ENCODE data around the gene TCHHL1.

TCHHL1 gene

DNA sequence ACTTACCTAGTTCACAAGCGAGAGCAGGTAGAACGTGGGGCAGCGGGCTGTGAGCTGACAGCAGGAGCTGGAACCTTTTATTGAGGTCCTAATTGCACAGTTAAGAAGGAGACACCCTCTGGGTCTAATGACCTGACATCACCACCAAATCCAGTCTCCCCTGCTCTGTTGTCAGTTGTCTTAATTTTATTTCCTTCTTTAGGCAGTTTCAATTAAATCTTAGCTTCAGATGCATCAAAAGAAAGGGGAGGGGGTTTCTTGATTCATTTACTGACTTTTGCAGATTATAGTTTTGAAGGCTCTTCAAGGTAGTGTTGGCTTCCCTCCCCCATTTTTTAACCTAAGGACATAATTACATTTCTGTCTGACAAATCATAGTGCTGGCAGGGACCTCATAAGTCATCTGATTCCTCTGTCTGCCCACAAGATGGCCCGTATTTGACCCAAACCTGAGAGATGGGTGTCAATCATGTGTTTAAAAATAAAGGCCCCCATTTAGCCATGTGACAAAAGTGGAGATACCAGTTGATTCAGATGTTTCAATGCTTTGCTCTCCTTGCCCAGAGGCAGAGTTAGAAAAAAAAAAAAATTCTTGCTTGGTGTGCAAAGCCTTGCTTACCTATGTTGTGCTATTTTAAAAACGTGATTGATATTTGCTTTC is at the start of gene TCHHL1:
TCHHL1 (minus strand) TSS at position 51 of the 661 bp plus-strand sequence. CDS start 921 bp downstream, outside the sequence.
- H3K9me3 ChIP-seq (ENCODE audit: control insufficient read depth in 1 of 2, low read length in 2 of 2): peaks cover 6 to 8% of the 10 kb centered on the region in 2 donors
- no peak within 1 kb of the TSS for H3K27ac ChIP-seq (ENCODE audit: low read length)
- no peaks in the 10 kb centered on the region for H3K27me3 ChIP-seq (ENCODE audit: low read depth, low read length)
- no peak within 1 kb of the TSS for H3K4me3 ChIP-seq (ENCODE audit: low read depth in 1 of 2, low read length in 2 of 2)
- H3K36me3 ChIP-seq (ENCODE audit: control insufficient read depth in 1 of 2, insufficient read depth in 2 of 2, low read length in 2 of 2): no peaks in the 10 kb centered on the region
- H3K4me1 ChIP-seq (ENCODE audit: control insufficient read depth in 1 of 2, insufficient read depth in 2 of 2, low read length in 2 of 2): no peaks in the 10 kb centered on the region

DNA sequence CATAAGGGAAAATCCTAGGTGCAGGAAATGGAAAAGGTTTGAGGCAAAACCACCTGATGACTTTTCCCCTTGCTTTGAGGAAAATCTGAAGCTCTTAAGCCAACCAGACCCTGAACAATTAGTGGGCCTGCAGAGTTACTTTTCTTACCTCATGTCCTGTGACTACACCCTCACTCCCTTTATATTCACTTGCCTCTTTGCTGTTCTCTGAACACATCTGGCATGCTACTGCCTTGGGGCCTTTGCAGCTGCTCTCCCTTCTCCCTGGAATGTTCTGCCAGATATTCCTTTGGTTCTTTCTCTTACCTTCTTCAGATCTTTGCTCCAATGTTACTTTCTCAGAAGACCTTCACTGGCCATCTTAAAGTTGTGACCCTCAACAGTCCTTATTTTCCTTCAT is 48.4 kb upstream of the TCHHL1 start:
- no peaks in the 10 kb centered on the region for H3K4me1 ChIP-seq (ENCODE audit: control insufficient read depth in 1 of 2, insufficient read depth in 2 of 2, low read length in 2 of 2)
- no peak overlapping the region for H3K4me3 ChIP-seq (ENCODE audit: low read depth in 1 of 2, low read length in 2 of 2)
- peaks cover 0 to 4% of the 10 kb centered on the region in 2 donors for H3K9me3 ChIP-seq (ENCODE audit: control insufficient read depth in 1 of 2, low read length in 2 of 2)
- H3K27ac ChIP-seq (ENCODE audit: low read length): no peak overlapping the region
- no peaks in the 10 kb centered on the region for H3K36me3 ChIP-seq (ENCODE audit: control insufficient read depth in 1 of 2, insufficient read depth in 2 of 2, low read length in 2 of 2)
- H3K27me3 ChIP-seq (ENCODE audit: low read depth, low read length): no peaks in the 10 kb centered on the region

DNA sequence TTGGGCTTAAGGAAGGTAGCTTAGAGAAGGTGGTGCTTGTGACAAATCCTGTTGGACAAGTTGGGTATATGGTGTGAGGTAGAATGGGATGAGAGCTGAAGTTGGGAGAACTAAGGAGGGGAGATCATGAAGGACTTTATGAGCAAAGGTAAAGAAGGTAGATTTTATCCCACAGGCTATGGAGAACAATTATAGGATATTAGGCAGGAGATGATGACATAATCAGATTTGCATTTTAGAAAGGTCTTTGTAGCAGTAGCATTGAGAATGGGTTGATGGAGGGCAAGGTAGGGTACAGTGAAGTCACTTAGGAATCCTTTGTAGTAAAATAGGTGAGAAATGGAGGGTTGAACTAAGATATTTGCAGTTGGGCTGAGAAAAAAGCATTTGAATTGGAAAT is 41.3 kb upstream of the TCHHL1 start:
- no peaks in the 10 kb centered on the region for H3K36me3 ChIP-seq (ENCODE audit: control insufficient read depth in 1 of 2, insufficient read depth in 2 of 2, low read length in 2 of 2)
- peaks cover 0 to 9% of the 10 kb centered on the region in 2 donors for H3K9me3 ChIP-seq (ENCODE audit: control insufficient read depth in 1 of 2, low read length in 2 of 2)
- no peaks in the 10 kb centered on the region for H3K27me3 ChIP-seq (ENCODE audit: low read depth, low read length)
- no peak overlapping the region for H3K27ac ChIP-seq (ENCODE audit: low read length)
- no peaks in the 10 kb centered on the region for H3K4me1 ChIP-seq (ENCODE audit: control insufficient read depth in 1 of 2, insufficient read depth in 2 of 2, low read length in 2 of 2)
- H3K4me3 ChIP-seq (ENCODE audit: low read depth in 1 of 2, low read length in 2 of 2): no peak overlapping the region

DNA sequence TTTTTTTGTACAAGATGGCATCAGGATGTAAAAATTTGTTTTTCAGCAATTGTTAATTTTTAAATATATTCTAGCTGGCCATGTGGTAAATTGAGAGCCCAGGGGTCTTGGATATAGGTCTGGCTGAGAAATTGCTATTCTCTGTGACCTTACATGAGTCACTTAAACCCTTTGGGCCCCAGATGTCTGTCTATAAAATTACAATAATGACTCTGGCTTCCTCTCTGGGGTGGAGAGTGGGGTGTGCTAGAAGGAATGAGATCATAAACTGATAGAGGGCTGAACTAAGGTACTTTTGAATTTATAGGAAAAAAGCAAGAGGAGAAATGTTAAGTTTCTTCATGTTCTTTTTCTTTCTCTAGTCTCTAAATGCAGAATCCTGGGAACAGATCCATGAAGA is 38.8 kb upstream of the TCHHL1 start:
- no peak overlapping the region for H3K27ac ChIP-seq (ENCODE audit: low read length)
- no peak overlapping the region for H3K4me3 ChIP-seq (ENCODE audit: low read depth in 1 of 2, low read length in 2 of 2)
- H3K4me1 ChIP-seq (ENCODE audit: control insufficient read depth in 1 of 2, insufficient read depth in 2 of 2, low read length in 2 of 2): no peaks in the 10 kb centered on the region
- H3K9me3 ChIP-seq (ENCODE audit: control insufficient read depth in 1 of 2, low read length in 2 of 2): peaks cover 0 to 9% of the 10 kb centered on the region in 2 donors
- no peaks in the 10 kb centered on the region for H3K27me3 ChIP-seq (ENCODE audit: low read depth, low read length)
- H3K36me3 ChIP-seq (ENCODE audit: control insufficient read depth in 1 of 2, insufficient read depth in 2 of 2, low read length in 2 of 2): no peaks in the 10 kb centered on the region

DNA sequence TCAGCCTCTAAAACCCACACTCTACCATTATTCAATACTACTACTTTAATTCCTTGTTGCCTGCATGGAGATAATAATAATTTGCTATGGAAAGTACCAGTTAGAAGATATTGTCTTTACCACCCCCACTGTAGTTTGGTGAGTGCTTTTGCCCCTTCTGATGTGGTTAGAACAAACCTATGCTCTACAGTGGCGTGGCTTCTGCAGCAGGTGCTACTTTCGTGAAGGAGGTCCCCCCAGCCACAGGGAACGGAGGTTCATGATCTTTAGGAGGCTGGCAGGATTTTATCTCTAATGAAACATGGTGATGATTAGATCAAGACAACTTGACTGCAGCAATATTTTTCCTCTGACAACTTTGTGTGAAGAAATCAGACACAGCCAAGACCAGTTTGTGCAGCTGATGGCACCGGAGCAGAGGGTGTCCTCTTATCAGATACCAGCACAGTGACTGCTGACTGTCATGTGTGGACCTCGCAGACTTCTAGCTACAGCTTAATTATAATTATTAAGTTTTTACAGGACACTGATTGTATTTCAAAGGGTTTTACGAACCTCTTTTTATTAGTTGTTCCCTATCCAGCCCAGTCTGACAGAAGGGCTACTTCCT is 37.1 kb upstream of the TCHHL1 start:
- no peak overlapping the region for H3K27ac ChIP-seq (ENCODE audit: low read length)
- H3K4me3 ChIP-seq (ENCODE audit: low read depth in 1 of 2, low read length in 2 of 2): no peak overlapping the region
- H3K9me3 ChIP-seq (ENCODE audit: control insufficient read depth in 1 of 2, low read length in 2 of 2): no peaks in the 10 kb centered on the region
- H3K36me3 ChIP-seq (ENCODE audit: control insufficient read depth in 1 of 2, insufficient read depth in 2 of 2, low read length in 2 of 2): no peaks in the 10 kb centered on the region
- H3K4me1 ChIP-seq (ENCODE audit: control insufficient read depth in 1 of 2, insufficient read depth in 2 of 2, low read length in 2 of 2): no peaks in the 10 kb centered on the region
- H3K27me3 ChIP-seq (ENCODE audit: low read depth, low read length): no peaks in the 10 kb centered on the region

DNA sequence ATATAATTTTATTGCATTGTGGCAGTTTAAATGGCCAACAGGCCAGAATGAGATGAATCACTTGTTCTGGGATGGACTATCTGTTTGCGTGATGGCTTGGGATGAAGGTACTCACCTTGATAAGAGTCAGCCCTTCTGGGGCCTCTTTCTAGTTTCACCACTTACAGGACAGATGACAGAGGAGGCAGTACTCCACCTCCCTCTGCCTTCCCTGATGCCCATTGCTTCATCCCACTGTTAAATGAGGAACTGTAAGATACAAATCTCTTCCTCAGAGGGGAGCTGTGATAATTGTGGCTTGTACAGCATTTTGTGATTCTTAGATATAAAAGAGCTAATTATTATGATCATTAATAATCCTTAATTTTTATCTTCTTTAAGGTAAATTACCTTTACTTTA is 30.1 kb upstream of the TCHHL1 start:
- Histone ChIP-seq H3K4me1 (ENCODE audit: control insufficient read depth in 1 of 2, insufficient read depth in 2 of 2, low read length in 2 of 2) (no peaks in the 10 kb centered on the region), H3K9me3 (ENCODE audit: control insufficient read depth in 1 of 2, low read length in 2 of 2) (no peaks in the 10 kb centered on the region)

DNA sequence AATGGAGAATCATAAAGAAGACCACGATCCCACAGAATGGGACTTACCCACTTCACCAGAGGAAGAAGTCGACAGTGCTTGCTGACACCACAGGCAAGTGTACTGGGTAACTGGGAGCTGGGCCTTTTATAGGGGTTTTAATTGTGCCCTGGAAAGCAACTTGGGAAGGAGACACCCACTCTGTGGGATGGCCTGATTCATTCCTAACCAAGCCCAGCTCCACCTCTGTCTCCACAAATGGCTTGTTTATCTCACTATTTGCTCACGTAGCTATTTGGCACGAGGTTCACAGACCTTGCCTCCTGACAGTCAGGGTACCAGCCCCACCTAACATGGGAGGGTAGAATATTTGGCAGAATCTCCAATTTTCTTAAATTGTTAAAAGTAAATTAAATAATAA is 26.5 kb upstream of the TCHHL1 start, which contains the start of gene TCHH:
TCHH (minus strand) TSS at position 101 of the 400 bp plus-strand sequence. CDS start 1,364 bp downstream, outside the sequence.
- Histone ChIP-seq H3K9me3 (ENCODE audit: control insufficient read depth in 1 of 2, low read length in 2 of 2) (no peaks in the 10 kb centered on the region), H3K4me3 (ENCODE audit: low read depth in 1 of 2, low read length in 2 of 2) (no peak within 1 kb of the TSS), H3K27me3 (ENCODE audit: low read depth, low read length) (peaks cover 32% of the 10 kb centered on the region), H3K27ac (ENCODE audit: low read length) (no peak within 1 kb of the TSS), H3K4me1 (ENCODE audit: control insufficient read depth in 1 of 2, insufficient read depth in 2 of 2, low read length in 2 of 2) (peaks cover 3 to 26% of the 10 kb centered on the region in 2 donors), H3K36me3 (ENCODE audit: control insufficient read depth in 1 of 2, insufficient read depth in 2 of 2, low read length in 2 of 2) (no peaks in the 10 kb centered on the region)

More for the DNA sequence above, 30.1 kb upstream of the TCHHL1 start:
- Histone ChIP-seq H3K27me3 (ENCODE audit: low read depth, low read length) (peaks cover 15% of the 10 kb centered on the region), H3K36me3 (ENCODE audit: control insufficient read depth in 1 of 2, insufficient read depth in 2 of 2, low read length in 2 of 2) (no peaks in the 10 kb centered on the region), H3K27ac (ENCODE audit: low read length) (no peak overlapping the region), H3K4me3 (ENCODE audit: low read depth in 1 of 2, low read length in 2 of 2) (no peak overlapping the region)

DNA sequence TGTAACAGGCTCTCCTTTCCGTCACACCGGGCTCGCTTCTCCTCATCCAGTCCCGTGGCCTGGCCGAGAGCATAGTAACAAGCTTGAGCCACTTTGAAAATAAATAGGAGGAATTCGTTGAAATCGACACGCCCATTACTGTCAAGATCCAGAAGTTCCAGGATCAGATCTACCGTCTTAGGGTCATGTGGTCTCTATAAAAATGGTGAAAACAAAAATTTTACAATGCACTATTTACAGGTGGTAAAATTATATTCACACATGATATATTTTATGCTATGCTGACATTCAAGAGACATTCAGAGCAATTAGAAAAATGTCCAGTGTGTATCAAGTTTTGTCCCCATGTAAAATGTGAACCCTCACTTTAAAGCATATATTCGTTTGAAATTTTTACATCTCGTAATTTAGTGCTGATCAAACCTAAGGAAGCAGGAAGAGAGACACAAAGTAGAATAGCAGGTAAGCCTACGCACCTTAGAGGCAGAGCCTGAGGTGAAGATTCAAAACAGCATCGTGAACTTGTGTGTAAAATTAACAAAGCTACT is 24.1 kb upstream of the TCHHL1 start:
- Histone ChIP-seq H3K4me1 (ENCODE audit: control insufficient read depth in 1 of 2, insufficient read depth in 2 of 2, low read length in 2 of 2) (peaks cover 3 to 43% of the 10 kb centered on the region in 2 donors), H3K36me3 (ENCODE audit: control insufficient read depth in 1 of 2, insufficient read depth in 2 of 2, low read length in 2 of 2) (no peaks in the 10 kb centered on the region), H3K27me3 (ENCODE audit: low read depth, low read length) (peaks cover 56% of the 10 kb centered on the region), H3K27ac (ENCODE audit: low read length) (no peak overlapping the region), H3K4me3 (ENCODE audit: low read depth in 1 of 2, low read length in 2 of 2) (peak overlapping the region; percentile 15 to 76), H3K9me3 (ENCODE audit: control insufficient read depth in 1 of 2, low read length in 2 of 2) (peaks cover 5 to 6% of the 10 kb centered on the region in 2 donors)

DNA sequence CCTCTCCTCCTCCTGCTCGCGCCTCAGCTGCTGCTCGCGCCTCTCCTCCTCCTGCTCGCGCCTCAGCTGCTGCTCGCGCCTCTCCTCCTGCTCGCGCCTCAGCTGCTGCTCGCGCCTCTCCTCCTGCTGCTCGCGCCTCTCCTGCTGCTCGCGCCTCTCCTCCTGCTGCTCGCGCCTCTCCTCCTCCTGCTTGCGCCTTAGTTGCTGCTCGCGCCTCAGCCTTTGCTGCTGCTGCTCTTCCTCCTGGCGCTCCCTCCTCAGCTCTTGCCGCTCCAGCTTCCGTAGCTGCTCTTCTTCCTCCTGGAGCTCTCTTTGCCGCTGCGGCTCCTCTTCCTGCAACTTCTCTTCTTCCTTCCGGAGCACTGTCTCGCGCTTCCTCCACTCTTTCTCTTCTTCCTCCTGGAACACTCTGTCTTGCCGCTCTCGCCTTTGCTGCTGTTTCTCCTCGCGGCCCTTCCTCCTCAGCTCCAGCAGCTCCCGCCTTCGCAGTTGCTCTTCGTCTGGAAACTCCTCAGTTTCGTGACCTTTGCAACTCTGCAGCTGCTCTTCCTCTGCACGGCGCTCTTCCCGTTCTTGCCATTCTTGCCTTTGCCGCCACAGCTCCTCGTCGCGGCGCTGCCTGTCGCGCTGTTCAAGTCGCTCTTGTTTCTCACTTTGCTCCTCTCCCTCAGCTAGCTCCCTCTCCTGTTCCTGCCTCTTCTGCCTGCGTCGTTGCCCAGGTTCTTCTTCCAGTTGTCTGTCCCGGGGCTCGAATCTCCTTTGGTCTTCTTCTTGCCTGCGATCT is 23.4 kb upstream of the TCHHL1 start:
- peaks cover 3 to 43% of the 10 kb centered on the region in 2 donors for H3K4me1 ChIP-seq (ENCODE audit: control insufficient read depth in 1 of 2, insufficient read depth in 2 of 2, low read length in 2 of 2)
- H3K9me3 ChIP-seq (ENCODE audit: control insufficient read depth in 1 of 2, low read length in 2 of 2): peaks cover 5 to 10% of the 10 kb centered on the region in 2 donors
- peak overlapping the region; percentile 15 to 76 for H3K4me3 ChIP-seq (ENCODE audit: low read depth in 1 of 2, low read length in 2 of 2)
- no peak overlapping the region for H3K27ac ChIP-seq (ENCODE audit: low read length)
- peaks cover 63% of the 10 kb centered on the region for H3K27me3 ChIP-seq (ENCODE audit: low read depth, low read length)
- no peaks in the 10 kb centered on the region for H3K36me3 ChIP-seq (ENCODE audit: control insufficient read depth in 1 of 2, insufficient read depth in 2 of 2, low read length in 2 of 2)

DNA sequence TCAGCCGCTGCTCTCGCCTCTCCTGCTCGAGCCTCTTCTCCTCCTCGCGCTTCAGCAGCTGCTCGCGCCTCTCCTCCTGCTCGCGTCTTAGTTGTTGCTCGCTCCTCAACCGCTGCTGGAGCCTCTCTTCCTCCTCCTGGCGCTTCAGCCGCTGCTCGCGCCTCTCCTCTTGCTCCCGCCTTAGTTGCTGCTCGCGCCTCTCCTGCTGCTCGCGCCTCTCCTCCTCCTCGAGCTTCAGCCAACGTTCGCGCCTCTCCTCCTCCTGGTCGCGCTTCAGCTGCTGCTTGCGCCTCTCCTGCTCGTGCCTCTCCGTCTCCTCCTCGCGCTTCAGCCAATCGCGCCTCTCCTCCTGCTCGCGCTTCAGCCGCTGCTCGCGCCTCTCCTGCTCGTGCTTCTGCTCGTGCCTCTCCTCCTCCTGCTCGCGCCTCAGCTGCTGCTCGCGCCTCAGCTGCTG is 22.7 kb upstream of the TCHHL1 start:
- peaks cover 63% of the 10 kb centered on the region for H3K27me3 ChIP-seq (ENCODE audit: low read depth, low read length)
- peaks cover 3 to 43% of the 10 kb centered on the region in 2 donors for H3K4me1 ChIP-seq (ENCODE audit: control insufficient read depth in 1 of 2, insufficient read depth in 2 of 2, low read length in 2 of 2)
- peak overlapping the region; percentile 52 to 76 for H3K4me3 ChIP-seq (ENCODE audit: low read depth in 1 of 2, low read length in 2 of 2)
- H3K9me3 ChIP-seq (ENCODE audit: control insufficient read depth in 1 of 2, low read length in 2 of 2): peaks cover 5 to 10% of the 10 kb centered on the region in 2 donors
- no peaks in the 10 kb centered on the region for H3K36me3 ChIP-seq (ENCODE audit: control insufficient read depth in 1 of 2, insufficient read depth in 2 of 2, low read length in 2 of 2)
- H3K27ac ChIP-seq (ENCODE audit: low read length): no peak overlapping the region
